AG10803 (cell line): ENCODE measurements around the gene BUB3.

Experiments
- DNase-seq: peaks from one replicate; pipeline ENCODE4 v3.0.0; 2010; ENCODE audit warnings: low read depth
- H3K4me3 ChIP-seq: 2 replicates; pipeline ENCODE4 v1.5.1; 2011; ENCODE audit warnings: mild to moderate bottlenecking, low read length, control low read depth
- CTCF ChIP-seq: conservative IDR thresholded peaks from 2 replicates; pipeline ENCODE4 v1.5.1; 2011; ENCODE audit warnings: mild to moderate bottlenecking, low read length, control low read depth, inconsistent platforms

Gene BUB3

GRCh38 chr10:123136806-123137642, 17.2 kb upstream of the BUB3 start:
- no peak overlapping the region for H3K4me3 ChIP-seq
- TF ChIP-seq CTCF = no peak
- peak; percentile 12 for DNase-seq

- DNase-seq = no peak
- TF ChIP-seq CTCF = no peak
- H3K4me3 ChIP-seq = no peak overlapping the region
These were observed 15.1 kb upstream of the BUB3 start for GRCh38 chr10:123139165-123139520.

- H3K4me3 ChIP-seq = no peak overlapping the region
- DNase-seq = no peak
- TF ChIP-seq CTCF = no peak
These were observed 14.6 kb upstream of the BUB3 start for GRCh38 chr10:123139521-123140163.

GRCh38 chr10:123140164-123140982, 13.8 kb upstream of the BUB3 start:
- no peak for DNase-seq
- TF ChIP-seq CTCF = no peak; the same call in 1 of the 2 replicates
- H3K4me3 ChIP-seq = no peak overlapping the region

- no peak overlapping the region for H3K4me3 ChIP-seq
- no peak for DNase-seq
- TF ChIP-seq CTCF = no peak
These were observed 13.2 kb upstream of the BUB3 start for GRCh38 chr10:123140983-123141390.

- no peak overlapping the region for H3K4me3 ChIP-seq
- DNase-seq = no peak
- no peak for TF ChIP-seq CTCF
These were observed 12.2 kb upstream of the BUB3 start for GRCh38 chr10:123141791-123142700.
